ENCODE data around the gene CHST15.
A peak's percentile ranks its signal among the peaks of the same experiment; 100 is the strongest.

The CHST15 gene

DNA sequence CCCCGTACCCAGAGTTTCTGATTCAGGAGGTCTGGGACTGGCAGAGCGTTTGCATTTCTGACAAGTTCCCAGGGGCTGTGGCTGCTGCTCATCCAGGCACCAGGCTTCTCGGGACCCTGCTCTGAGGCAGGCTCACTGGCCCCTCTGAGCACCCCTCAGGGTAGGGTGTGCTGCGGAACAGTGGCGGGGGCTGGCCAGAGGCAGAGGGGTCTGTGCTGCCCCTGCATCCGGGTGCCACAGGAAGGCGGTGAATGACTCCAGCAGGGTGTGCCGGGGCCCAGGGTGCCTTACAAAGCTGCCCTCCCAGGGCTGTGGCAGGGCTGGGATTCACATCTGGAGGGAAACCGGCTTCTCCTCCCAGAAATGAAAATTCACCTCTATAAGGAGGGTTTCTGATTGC lies 77.4 kb downstream of the CHST15 start:
- no peak for DNase-seq

GRCh38 chr10:124014416-124015154 lies 78.8 kb downstream of the CHST15 start:
- DNase-seq, result peak in 1 of 51 donors; percentile 38

GRCh38 chr10:124013916-124014315 lies 79.5 kb downstream of the CHST15 start:
- DNase-seq, result no peak

DNA sequence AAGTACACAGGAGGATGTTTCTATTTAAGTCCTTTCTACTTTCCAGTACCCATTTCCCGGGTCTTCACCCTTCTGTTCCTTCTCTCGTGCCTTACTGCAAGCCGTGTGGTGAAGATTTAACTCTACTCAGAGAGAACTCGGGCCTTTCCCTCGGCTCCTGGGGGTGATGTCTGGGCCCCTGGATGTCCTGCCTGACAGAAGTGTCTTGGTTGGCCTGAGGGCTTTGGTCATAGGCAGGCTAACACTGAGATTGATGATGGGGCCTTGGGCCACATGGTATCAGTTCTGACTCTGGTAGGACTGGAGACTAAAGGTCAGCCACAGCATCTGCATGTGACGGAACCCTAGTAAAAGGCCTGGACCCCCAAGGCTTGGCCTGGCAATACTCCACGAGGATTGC lies 80.4 kb downstream of the CHST15 start:
- DNase-seq, result no peak

GRCh38 chr10:124012583-124012982 lies 80.8 kb downstream of the CHST15 start:
- DNase-seq, result no peak

GRCh38 chr10:124012066-124012465 lies 81.3 kb downstream of the CHST15 start:
- DNase-seq, result no peak

DNA sequence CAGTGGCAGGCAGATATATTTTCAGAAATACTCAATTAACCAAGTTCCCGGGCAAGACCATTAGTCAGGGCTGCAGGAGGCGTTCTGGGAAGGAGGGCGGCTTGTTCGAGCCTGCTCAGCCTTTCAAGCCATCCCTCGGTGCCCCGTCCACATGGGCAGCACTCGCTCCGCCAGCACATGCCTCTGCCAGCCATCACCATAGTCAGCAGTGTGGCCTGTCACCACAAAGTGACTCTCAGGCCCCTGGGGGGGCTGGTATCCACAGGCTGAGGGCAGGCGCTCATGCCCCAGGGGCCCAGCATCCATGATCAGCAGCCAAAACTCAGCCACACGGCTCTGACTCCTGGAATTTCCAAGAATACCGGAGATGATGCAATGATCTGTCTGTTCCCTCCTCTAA lies 81.9 kb downstream of the CHST15 start:
- no peak for DNase-seq

DNA sequence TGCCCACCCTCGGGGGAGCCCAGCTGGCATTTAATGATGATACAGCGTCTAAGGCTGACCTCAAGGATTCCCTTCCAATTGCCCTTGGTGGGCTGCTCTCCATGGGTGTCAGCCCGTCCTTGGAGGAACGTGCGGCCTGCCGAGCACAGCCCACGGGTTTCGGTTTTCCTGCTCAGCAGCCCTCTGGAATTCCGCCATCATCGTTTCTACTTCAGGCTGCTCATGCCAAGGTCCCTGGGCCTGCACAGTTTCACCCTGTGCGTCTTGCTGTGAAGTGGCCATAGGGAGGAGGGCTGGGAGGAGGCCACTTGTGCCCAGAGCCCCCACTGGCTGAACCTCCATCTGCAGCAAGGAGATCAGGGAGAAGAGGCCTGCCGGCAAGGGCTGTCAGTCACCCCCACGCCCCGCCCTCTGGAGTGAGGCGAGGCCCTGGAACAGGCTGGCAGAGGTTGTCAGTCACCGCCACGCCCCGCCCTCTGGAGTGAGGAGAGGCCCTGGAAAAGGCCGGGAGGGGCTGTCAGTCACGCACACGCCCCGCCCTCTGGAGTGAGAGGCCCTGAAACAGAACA lies 82.8 kb downstream of the CHST15 start:
- peak in 1 of 51 donors; percentile 9 for DNase-seq

DNA sequence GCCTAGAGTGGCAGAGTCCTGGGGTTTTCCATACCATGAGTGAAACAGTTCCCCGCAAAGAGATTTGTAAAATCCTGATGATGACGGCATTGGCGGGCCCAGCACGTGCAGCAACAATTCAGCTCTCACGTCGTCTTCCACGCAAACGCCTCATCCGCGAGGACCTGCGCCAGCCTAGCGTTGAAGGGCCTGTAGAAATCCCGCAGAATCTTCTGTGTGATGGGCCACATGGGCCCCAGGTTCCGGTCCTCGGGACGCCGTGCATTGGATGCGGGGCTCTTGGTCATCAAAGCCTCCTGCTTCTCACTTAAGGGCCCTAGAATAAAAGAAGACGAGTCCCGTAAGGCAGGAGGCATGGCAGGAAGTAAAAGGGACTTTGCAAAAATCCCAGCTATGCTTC lies 83.4 kb downstream of the CHST15 start:
- DNase-seq, result no peak

DNA sequence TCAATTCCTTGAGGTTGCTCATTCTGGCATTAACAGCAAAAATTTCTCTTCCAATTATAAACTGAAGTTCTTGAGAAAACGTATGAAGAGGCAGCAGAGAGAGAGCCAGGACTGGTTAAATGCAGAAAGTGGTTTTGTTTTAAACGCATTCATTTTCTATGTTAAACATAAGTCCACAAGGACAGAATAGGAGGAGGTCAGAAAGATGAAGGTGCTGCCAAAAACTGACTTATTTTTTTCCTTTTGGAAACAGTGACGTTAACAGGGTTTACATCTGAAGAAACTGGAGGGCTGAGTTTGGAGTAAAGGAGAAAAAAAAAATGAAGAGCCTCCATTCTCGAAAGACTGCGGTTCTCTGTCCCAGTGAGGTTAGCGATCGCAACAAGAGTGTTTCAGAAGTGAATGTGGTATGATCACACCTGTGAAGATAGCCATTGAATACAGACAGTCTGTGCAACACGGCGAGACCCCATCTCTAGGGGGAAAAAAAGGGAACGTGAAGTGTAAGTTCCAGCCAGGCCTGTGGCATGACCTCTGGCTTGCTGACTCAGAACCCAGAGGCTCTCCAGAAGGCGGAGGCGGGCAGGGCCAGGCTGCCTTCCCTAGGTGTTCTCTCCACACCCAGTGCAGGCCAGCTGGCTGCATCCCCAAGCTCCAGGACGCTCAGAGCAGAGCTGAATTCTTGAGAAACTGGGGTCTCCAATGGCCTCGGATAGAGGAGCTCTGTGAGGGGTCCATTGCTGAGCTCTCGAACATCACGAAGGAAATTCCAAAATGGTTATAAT lies 84.0 kb downstream of the CHST15 start:
- DNase-seq, result no peak

GRCh38 chr10:124008681-124009080 lies 84.7 kb downstream of the CHST15 start:
- DNase-seq, result no peak

- no peak for DNase-seq
Measured at GRCh38 chr10:124008187-124008586, 85.2 kb downstream of the CHST15 start.

DNA sequence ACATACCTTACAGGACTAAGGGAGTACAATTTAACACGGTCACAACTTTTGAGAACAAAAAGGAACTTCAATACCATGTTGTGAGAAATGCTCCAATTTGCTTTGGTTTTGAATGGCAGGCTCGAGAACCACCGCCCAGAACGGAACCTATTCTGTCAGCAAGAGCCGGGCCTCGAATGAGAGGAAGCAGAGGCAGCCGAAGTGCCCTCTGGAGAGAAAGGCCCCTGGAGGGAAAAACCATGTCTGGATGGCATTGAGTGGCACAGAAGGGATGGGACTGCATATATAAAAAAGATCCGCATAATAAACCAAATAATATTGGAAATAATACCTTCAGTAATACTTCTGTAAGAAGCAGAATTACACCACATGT lies 85.6 kb downstream of the CHST15 start:
- DNase-seq, result no peak

DNA sequence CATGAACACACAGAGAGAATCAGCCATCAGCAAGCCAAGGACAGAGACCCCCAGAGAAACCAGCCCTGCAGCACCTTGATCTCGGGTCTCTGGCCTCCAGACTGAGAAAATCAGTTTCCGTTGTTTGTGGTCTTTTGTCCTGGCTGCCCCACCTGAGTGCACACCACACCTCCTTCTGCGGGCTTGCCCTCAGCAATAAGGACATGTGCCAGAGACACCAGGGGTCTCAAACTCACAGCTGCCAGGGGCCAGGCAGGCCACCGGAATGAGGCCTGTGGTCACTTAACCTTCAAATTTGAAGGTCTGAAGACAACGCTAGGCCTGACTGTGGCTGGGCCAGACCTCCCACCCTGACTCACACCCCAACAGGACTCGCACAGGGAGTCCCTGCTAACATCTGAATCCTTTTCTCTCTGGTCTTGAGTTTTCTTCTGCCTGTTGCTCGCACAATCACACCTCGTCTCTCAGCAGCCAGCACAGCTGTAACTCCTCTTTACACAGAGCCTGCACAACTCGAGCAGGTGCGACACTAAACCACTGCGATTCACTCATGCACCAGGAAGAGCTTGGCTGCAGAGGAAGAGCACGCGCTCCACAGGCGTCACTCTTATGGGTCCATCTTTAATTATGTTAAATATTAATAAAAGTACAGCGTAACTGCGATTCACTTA lies 86.2 kb downstream of the CHST15 start:
- no peak for DNase-seq

GRCh38 chr10:124006526-124006925 lies 86.9 kb downstream of the CHST15 start:
- DNase-seq, result no peak

DNA sequence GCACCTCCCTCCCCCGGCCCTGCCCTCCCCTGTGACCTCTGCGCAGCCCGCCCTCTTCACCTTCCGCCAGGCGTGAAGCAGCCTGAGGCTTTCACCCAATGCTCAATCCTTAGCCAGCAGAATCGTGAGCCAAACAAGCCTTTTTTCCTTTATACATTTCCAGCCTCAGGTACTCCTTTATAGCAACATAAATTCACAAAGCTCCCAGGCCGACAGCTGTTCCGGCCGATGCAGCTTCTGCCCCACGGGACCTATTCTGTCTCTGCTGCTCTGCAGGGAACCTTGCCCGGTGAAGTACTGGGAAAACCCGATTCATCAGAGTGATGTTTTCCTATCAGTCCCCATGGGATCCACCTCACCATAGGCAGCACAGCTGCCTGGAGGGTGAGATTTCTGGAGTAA lies 87.4 kb downstream of the CHST15 start:
- no peak for DNase-seq

GRCh38 chr10:124005091-124005490 lies 88.3 kb downstream of the CHST15 start:
- no peak for DNase-seq

GRCh38 chr10:124004663-124005004 lies 88.8 kb downstream of the CHST15 start:
- DNase-seq, result no peak

DNA sequence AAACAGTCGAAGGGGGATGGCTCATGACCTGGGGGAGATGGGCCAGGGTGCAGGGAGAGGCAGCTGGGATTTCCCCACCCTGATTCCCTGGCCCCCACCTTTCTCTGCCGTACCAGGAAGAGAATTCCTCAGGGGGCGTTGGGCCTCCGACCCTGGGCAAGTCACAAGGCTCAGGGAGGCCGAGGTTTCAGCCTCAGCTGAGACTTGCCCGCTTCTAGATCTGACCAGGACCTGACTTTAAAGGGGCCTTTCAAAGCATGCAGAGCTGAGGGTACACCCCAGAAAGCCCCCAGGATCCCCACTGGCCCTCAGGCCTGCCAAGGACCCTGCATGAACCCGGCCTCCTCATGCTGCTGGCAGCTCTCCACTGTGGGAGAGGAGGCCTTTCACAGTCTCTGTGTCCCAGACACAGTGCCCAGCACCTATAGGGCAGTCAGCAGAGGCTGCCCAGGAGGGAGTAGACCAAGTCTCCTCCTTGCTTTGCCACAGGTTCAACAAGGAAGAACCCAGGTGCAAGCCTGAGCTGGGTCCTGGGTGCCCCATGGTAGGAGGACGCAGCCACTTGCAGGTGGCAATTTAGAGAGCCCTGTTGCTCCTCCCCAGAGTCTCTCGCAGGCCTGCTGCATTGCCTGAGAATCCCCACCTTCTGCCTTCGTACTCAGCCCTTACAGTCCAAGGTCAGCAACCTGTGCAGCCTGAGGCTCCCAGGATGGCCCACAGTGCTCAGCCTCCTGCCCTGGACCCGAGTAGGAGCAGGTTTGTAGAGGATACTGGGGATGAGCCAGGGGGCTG lies 89.3 kb downstream of the CHST15 start:
- DNase-seq, result no peak

DNA sequence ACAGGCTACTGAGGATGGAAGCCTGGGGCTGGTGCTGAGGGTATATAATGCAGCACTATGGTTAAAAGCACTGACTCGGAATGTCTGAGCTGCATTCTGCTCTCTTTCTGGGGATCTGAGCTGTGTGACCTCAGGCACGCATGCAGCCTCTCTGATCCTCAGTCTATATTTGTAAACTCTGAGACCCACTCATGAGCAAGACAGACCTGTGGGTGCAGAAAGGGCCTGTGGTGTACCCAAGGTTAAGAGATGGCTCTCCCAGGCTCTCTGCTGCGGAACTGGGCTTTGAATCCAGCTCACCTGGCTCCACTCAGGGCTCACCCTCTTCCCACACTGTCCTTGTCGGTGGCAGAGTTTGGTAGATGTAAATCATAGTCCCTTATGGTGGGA lies 89.9 kb downstream of the CHST15 start:
- no peak for DNase-seq

- no peak for DNase-seq
Measured at GRCh38 chr10:124003070-124003419, 90.4 kb downstream of the CHST15 start.
